RWPE1 (cell line): Measurements from ENCODE around the gene THUMPD1.
"Not testable (repeated sequence)": the region's sequence is repeated elsewhere in the genome, so short reads cannot be mapped to it uniquely, and the experiment has no call there.

Source experiments
- CTCF ChIA-PET: fragments of 350-600 bp; sonication (Branson Sonifier 250); formaldehyde crosslinking; extraction: SDS; loops from one replicate; lab custom pipeline; 2021; lab: Yijun Ruan, JAX
- POLR2A ChIA-PET: fragments of 400-600 bp; formaldehyde crosslinking; extraction: SDS; loops from one replicate; lab custom pipeline; 2020; ENCODE audit warnings: antibody characterized with exemption; ENCODE audit not compliant: low non-redundant PET; lab: Yijun Ruan, JAX
- DNase-seq: peaks from one replicate; pipeline ENCODE4 v3.0.0; 2012; ENCODE audit warnings: low spot score
- H3K27ac ChIP-seq: fragments of 450-650 bp; 2 replicates; pipeline ENCODE4 v1.5.1; 2017
- CTCF ChIP-seq: fragments of 450-650 bp; conservative IDR thresholded peaks from 2 replicates; pipeline ENCODE4 v1.5.1; 2017; ENCODE audit warnings: low read depth, mild to moderate bottlenecking

THUMPD1 gene

GRCh38 chr16:20707461-20707860, 34.2 kb downstream of the THUMPD1 start:
- TF ChIP-seq CTCF = no peak
- ChIA-PET CTCF (interaction anchor here (0.6 to 0.7 kb wide), 2 partner anchors 140 to 954 kb away, joined by 3 to 7 read pairs; no protein-coding TSS in a partner anchor), POLR2A (no interaction called here)
- no peak for DNase-seq
- no peak overlapping the region for H3K27ac ChIP-seq

- CTCF ChIA-PET = interaction anchor here (0.7 kb wide), 1 partner anchor 62 kb away, joined by 3 read pairs; no protein-coding TSS in a partner anchor
- POLR2A ChIA-PET = not testable (repeated sequence)
Observed at GRCh38 chr16:20705972-20706371, 35.6 kb downstream of the THUMPD1 start.

DNA sequence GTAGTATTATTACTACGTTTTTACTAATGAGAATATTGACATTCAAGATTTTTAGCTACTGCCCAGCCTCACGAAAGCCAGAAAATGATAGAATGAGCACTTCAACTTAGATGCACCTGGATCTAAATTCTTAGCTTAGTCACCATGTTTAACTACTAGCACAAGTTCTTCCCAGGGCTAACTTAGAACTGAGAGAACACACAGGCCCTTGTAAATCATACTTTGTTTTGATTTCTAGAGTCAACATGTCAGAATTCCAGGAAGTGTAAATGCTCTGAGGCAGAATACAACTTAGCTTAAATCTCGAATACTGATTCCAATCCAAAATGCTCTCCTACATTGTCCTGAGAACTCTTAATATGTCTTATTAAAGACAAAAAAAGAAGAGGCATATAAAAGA, 37.3 kb downstream of the THUMPD1 start:
- H3K27ac ChIP-seq = no peak overlapping the region
- CTCF ChIA-PET = no interaction called here
- DNase-seq = no peak
- TF ChIP-seq CTCF = no peak
- POLR2A ChIA-PET = no interaction called here

More at GRCh38 chr16:20705972-20706371, 35.6 kb downstream of the THUMPD1 start:
- DNase-seq, H3K27ac ChIP-seq: not testable (repeated sequence)

- H3K27ac ChIP-seq, POLR2A ChIA-PET, CTCF ChIA-PET, DNase-seq: not testable (repeated sequence)
Observed at GRCh38 chr16:20701692-20702091, 39.9 kb downstream of the THUMPD1 start.

DNA sequence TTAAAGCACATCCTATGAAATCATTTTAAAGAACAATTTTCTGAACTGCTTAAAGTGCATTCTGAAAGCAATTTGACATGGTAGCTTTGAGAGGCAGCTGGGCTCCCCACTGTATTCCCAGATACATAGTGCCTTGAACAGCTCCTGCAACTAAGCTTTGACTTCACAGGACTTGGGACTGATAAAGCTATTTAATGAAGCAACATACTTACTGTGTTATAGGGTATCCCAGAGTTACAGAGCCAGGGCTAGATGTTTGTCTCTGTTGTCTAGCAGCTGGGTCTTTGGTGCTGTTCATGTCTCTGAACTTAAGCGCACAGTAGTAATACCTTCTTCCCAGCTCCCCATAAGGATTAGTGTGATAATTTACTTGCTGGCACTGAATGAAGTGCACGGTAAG, 45.0 kb downstream of the THUMPD1 start:
- POLR2A ChIA-PET = no interaction called here
- CTCF ChIA-PET = no interaction called here
- TF ChIP-seq CTCF = no peak
- no peak overlapping the region for H3K27ac ChIP-seq
- DNase-seq = no peak

- no peak for DNase-seq
- H3K27ac ChIP-seq = no peak overlapping the region
- TF ChIP-seq CTCF = no peak
- ChIA-PET CTCF (no interaction called here), POLR2A (no interaction called here)
Observed at GRCh38 chr16:20695024-20695423, 46.6 kb downstream of the THUMPD1 start.

DNA sequence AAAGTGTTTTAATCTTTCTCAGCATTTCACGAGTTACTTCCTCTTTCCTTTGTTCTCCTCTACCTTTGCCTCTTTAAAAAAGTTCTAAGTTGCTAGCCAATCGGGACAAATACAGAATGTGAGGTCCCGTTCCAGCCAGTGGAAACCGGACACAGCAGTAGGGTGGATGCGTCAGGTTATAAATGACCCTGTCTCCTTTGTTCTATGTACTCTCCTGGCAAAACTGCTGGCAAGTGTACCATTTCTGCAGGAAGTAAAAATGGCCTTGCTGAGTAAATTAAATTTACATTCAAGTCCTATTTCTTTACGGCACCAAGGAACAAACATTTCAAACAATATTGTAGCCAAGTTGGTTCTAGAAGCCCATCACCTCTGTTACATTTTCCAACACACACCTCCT, 47.5 kb downstream of the THUMPD1 start:
- POLR2A ChIA-PET, CTCF ChIA-PET, H3K27ac ChIP-seq, DNase-seq: not testable (repeated sequence)

GRCh38 chr16:20689668-20690067, 52.0 kb downstream of the THUMPD1 start:
- CTCF ChIA-PET = no interaction called here
- DNase-seq = no peak

More at GRCh38 chr16:20689668-20690067, 52.0 kb downstream of the THUMPD1 start:
- POLR2A ChIA-PET = no interaction called here
- no peak for TF ChIP-seq CTCF
- no peak overlapping the region for H3K27ac ChIP-seq
